GM18951 (cell line): Measurements from ENCODE around the gene ANKRD34A.

Experiments
- POLR2A ChIP-seq: IDR thresholded peaks from 4 replicates; pipeline ENCODE4 v1.6.1; 2011; ENCODE audit warnings: mild to moderate bottlenecking; ENCODE audit not compliant: insufficient read length, insufficient read depth; ENCODE audit errors: extremely low read depth
- in situ Hi-C: fragments of 300-500 bp; cut with MboI; formaldehyde crosslinking; loops from one replicate; pipeline ENCODE4 v1.12.0; 2022; ENCODE audit warnings: low sequenced_read_pairs, mixed read lengths, inconsistent platforms; ENCODE audit not compliant: unreplicated experiment

ANKRD34A gene

GRCh38 chr1:145983960-145984830 lies 19.8 kb upstream of the ANKRD34A start:
- in situ Hi-C loops: no loop called here
- no peak for TF ChIP-seq POLR2A

GRCh38 chr1:145983206-145983675 lies 18.9 kb upstream of the ANKRD34A start:
- in situ Hi-C loops: no loop called here
- TF ChIP-seq POLR2A: no peak

DNA sequence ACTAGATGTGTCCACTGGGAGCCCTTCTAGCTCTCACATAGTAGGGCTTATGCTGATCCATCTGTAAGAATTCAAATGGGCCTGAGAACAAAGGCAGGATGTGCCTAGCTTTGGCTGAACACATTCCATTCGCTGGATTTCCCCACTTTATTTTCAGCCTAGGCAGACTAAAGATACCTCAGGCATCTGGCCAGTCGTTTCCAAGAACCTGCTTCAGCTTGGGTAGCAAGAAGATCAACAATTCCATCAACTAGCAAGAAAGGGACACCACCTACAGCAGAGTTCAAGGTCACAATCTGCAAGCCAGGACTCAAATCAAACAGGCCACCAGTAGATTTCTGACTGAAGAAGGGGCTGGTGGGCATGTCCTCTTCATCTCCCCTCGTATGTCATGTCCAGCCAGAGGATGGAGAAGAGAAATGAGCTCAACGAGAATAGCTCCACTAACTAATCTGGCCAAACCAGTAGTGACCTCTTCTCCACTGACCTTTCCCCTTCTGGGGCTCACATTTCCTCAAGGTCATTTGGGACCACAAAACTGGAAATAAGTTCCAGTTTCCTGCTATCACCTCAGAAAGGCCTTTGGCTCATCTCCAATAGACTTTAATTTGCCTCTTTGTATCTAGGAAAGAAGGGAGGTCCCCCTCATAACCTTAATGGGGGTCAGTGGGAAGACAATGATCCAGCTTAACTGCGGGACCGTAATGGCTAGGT lies 17.8 kb upstream of the ANKRD34A start:
- in situ Hi-C loops: no loop called here
- no peak for TF ChIP-seq POLR2A

DNA sequence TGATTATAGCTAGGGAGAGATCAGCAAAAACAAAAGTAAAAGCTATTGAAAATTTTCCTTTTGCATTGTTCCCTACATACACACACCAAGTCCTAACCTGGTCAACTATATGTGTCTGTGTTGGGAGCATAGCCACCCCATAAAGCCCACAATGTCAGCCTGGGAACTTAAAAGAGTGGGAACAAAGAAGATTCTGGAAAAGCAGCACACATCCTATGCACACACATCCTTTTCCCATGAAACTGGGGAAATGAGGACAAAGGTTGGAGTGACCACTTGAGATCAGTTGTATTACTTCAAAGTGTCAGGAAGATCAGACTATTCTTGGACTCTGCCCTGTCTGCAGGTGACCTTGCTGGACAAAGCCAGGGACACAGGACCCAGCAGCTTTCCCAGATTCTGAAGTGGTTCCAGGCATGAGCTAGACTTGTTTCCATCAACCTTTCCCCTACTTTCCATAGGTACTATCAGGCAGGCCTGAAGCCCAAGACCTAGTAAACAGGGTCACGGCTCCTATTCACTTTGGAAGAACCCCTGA lies 16.2 kb upstream of the ANKRD34A start:
- in situ Hi-C loops: no loop called here
- TF ChIP-seq POLR2A: no peak

DNA sequence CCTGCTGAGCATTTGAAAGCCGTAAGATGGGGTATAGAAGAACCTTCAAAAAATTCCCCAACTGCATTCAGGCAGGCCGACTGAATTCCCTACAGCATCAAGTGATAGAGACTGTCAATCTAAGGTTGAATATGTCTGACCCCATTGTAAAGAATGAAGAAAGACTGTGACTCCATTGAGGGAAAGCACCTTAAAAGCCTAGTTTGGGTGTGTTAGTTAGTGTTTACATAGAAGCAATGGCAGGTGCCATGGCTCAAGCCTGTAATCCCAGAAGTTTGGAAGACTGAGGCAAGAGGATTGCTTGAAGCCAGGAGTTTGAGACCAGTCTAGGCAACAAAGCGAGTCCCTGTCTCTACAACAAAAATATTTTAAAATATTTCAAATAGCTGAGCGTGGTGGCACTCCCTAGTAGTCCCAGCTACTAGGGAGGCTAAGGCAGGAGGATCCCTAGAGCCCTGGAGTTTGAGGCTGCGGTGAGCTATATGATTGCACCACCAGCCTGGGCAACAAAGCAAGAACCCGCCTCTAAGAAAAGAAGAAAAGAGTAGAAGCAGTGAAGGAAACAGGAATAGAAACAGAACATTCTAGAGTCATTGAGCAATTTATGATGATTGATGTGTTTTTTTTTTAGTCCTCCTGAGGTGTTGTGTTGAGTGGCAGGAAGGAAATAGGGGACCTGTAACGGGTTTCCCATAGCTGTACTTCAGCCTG lies 15.5 kb upstream of the ANKRD34A start:
- TF ChIP-seq POLR2A: no peak
- in situ Hi-C loops: loop anchor here (5.0 kb wide), 1 partner anchor 32 kb away; no protein-coding TSS in a partner anchor

DNA sequence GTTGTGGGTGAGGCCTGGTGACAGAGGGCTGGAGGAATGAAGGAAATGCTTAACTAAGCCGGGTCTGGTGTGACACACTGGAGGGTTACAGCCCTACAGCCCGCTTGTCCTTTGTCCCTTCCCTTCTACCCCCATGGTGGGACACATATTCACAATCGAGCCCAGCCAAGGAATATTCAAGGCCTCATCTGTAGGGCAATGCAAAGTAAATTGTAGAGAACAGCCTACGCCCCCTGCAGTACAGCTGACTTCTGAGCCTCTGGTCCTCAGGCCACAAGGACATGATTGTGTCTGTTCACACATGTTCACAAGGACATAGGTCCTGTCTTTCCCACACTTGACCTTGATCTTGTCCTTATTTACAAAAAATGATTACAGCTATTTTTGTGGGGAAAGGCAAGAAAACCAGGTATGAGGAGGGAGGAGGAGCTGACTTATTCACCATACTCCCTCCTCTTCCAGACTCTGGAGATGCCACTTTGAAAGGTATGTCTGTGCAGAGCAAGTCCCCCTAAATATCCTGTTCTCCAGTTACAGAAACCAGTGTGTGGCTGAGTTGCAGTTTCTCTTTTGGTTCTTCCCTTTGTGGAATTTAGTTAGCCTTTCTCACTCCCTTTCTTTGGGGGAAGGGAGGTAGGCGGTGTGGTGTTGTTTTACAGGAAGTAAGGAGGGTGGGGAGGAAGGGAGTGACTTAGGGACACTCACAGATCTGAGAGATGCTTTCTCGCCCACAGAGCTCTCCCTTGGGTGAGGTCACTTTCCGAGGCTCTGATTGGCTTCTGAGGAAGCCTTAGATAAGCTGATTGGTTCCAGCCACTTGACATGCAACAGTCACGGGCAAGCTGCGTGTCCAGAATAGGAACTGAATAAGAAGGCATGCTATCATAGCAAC lies 14.7 kb upstream of the ANKRD34A start:
- in situ Hi-C loops: loop anchor here (5.0 kb wide), 1 partner anchor 33 kb away; no protein-coding TSS in a partner anchor
- no peak for TF ChIP-seq POLR2A

DNA sequence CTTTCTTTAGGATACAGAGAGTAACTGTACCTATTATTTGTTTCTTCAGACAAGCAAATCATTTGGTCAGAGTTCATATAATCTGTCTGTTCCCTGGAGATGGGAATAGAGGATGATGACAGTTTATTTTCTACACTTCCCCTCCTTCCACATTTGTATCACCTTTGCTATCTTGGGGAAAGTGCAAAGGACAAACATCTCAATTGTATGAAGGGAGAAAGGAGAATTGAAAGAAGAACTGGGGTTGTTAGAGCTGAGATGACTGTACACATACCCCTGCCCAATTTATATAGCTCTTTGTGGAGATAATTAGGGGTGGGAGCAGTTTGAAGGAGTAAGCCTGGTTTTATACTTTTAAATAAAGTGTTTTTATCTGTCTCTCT lies 14.1 kb upstream of the ANKRD34A start:
- in situ Hi-C loops: loop anchor here (5.0 kb wide), 1 partner anchor 34 kb away; no protein-coding TSS in a partner anchor
- no peak for TF ChIP-seq POLR2A

- TF ChIP-seq POLR2A: no peak
- in situ Hi-C loops: loop anchor here (5.0 kb wide), 1 partner anchor 35 kb away; no protein-coding TSS in a partner anchor
These were observed 13.4 kb upstream of the ANKRD34A start for GRCh38 chr1:145977486-145978470.

DNA sequence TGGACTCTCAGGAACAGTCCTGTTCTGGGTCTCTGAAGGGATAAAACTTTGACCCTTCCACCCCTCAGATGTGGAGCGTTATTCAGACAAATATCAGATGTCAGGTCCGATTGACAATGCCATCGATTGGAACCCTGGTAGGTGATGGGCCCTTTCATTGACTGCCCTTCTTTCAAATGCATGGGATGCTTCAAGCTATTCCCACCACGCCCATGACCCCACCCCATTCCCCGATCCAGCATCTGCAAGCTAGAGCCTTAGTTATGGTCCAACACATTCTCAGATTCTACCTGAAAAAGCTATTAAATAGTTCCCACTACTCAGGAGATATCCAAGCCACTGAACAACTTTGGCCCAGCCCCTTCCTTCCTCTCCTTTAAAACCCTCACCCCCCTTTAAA lies 12.6 kb upstream of the ANKRD34A start:
- no peak for TF ChIP-seq POLR2A
- in situ Hi-C loops: loop anchor here (5.0 kb wide), 1 partner anchor 35 kb away; no protein-coding TSS in a partner anchor

- in situ Hi-C loops: loop anchor here (5.0 kb wide), 1 partner anchor 37 kb away; no protein-coding TSS in a partner anchor
- TF ChIP-seq POLR2A: no peak
These were observed 10.8 kb upstream of the ANKRD34A start for GRCh38 chr1:145975216-145975615.

DNA sequence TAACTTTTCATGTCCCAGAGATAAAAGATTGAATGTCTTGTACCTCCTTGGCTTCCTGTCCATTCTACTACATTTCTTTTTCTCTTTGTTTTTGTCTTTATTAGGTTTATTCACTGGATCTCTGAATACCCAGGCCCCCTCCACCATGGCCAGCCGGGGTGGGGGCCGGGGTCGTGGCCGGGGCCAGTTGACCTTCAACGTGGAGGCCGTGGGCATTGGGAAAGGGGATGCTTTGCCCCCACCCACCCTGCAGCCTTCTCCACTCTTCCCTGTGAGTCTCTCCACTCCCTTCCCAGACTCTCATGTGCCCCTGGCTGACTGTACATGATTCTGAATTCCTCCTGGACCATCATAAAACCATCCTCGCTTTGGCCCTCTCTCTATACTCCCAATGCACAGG lies 10.3 kb upstream of the ANKRD34A start:
- no peak for TF ChIP-seq POLR2A
- in situ Hi-C loops: loop anchor here (5.0 kb wide), 1 partner anchor 38 kb away; no protein-coding TSS in a partner anchor
